HEK293T (cell line): ENCODE measurements around the gene ATG101.

Experiments
- CTCF ChIA-PET: fragments of 350-600 bp; formaldehyde crosslinking; extraction: SDS; loops from one replicate; lab custom pipeline; 2021; ENCODE audit warnings: antibody characterized with exemption, inconsistent platforms; lab: Yijun Ruan, JAX
- POLR2A ChIA-PET: fragments of 350-600 bp; formaldehyde crosslinking; extraction: SDS; loops from one replicate; lab custom pipeline; 2020; ENCODE audit warnings: antibody characterized with exemption, inconsistent platforms; lab: Yijun Ruan, JAX
- DNase-seq: peaks from one replicate; pipeline ENCODE4 v3.0.0; 2012; ENCODE audit warnings: mixed read lengths; ENCODE audit errors: extremely low spot score
- ARNT ChIP-seq: fragments of 450-650 bp; IDR thresholded peaks from 2 replicates; pipeline ENCODE4 v1.6.1; 2017; ENCODE audit warnings: mild to moderate bottlenecking
- BHLHE40 ChIP-seq: fragments of 450-650 bp; IDR thresholded peaks from 2 replicates; pipeline ENCODE4 v1.6.1; 2016; ENCODE audit warnings: mild to moderate bottlenecking, moderate library complexity, borderline replicate concordance
- CTBP1 ChIP-seq: fragments of 450-650 bp; IDR thresholded peaks from 2 replicates; pipeline ENCODE4 v1.6.1; 2016; ENCODE audit warnings: borderline replicate concordance
- ELF4 ChIP-seq: fragments of 450-650 bp; IDR thresholded peaks from 2 replicates; pipeline ENCODE4 v1.6.1; 2017; ENCODE audit warnings: antibody characterized with exemption
- FOXA1 ChIP-seq: fragments of 450-650 bp; IDR thresholded peaks from 2 replicates; pipeline ENCODE4 v1.6.1; 2016; ENCODE audit warnings: mild to moderate bottlenecking
- FOXK2 ChIP-seq: fragments of 450-650 bp; IDR thresholded peaks from 2 replicates; pipeline ENCODE4 v1.6.1; 2016; ENCODE audit warnings: mild to moderate bottlenecking
- FOXM1 ChIP-seq: fragments of 450-650 bp; IDR thresholded peaks from 2 replicates; pipeline ENCODE4 v1.6.1; 2017; ENCODE audit warnings: mild to moderate bottlenecking, borderline replicate concordance
- HDGF ChIP-seq: fragments of 450-650 bp; IDR thresholded peaks from 2 replicates; pipeline ENCODE4 v1.6.1; 2017; ENCODE audit warnings: antibody characterized with exemption, borderline replicate concordance
- L3MBTL2 ChIP-seq: fragments of 450-650 bp; conservative IDR thresholded peaks from 2 replicates; pipeline ENCODE4 v1.6.1; 2016; ENCODE audit warnings: mild to moderate bottlenecking
- LEF1 ChIP-seq: fragments of 450-650 bp; IDR thresholded peaks from 2 replicates; pipeline ENCODE4 v1.6.1; 2017; ENCODE audit warnings: mild to moderate bottlenecking, borderline replicate concordance
- NFRKB ChIP-seq: fragments of 450-650 bp; IDR thresholded peaks from 2 replicates; pipeline ENCODE4 v1.6.1; 2016; ENCODE audit warnings: mild to moderate bottlenecking, moderate library complexity
- SP1 ChIP-seq: fragments of 450-650 bp; IDR thresholded peaks from 2 replicates; pipeline ENCODE4 v1.6.1; 2017
- SUZ12 ChIP-seq: fragments of 450-650 bp; IDR thresholded peaks from 2 replicates; pipeline ENCODE4 v1.6.1; 2016; ENCODE audit warnings: mild to moderate bottlenecking
- TARDBP ChIP-seq: fragments of 450-650 bp; IDR thresholded peaks from 2 replicates; pipeline ENCODE4 v1.6.1; 2016
- ZNF384 ChIP-seq: fragments of 450-650 bp; IDR thresholded peaks from 2 replicates; pipeline ENCODE4 v1.6.1; 2016
- TF ChIP-seq, protein P1 (sequence below): fragments of 450-650 bp; IDR thresholded peaks from 2 replicates; pipeline ENCODE4 v1.6.1; 2016

Gene ATG101

DNA sequence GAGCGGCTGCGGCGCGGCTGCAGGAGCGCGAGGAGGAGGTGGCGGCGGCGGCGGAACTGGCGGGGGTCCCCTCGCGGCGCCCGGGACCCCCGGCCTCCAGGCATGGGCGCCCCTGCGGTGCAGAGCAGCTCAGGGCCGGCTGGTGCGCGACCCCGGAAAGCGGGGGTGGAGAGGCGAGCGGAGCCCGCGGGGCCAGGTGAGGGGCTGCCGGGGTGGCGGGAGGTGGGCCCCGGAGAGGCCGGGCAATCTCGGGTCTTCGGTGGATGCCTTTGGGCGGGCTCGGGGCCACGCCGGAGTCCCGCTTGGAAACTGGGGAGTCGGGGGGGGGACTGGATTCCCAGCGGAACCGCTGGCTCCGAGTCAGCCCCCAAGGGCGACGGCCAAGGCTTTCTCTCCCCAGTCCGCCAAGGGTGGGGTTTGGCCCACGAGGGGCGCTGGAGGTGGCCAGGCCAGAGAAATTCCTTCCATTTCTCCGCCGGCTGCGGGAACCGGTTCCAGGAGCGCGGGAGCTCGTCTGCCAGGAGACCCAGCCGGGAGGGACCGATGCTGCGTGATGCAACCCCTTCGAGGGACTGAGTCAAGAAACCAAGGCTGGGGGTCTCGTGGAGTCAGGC is 32.4 kb upstream of the ATG101 start:
- ChIA-PET POLR2A (interaction anchor here (0.8 to 1.8 kb wide), 5 partner anchors 10 to 33 kb away, joined by 3 to 4 read pairs (median 3); partner anchors contain the start of gene ATG101), CTCF (interaction anchor here (0.9 kb wide), 1 partner anchor 12 kb away, joined by 4 read pairs; no protein-coding TSS in a partner anchor)
- TF ChIP-seq CTBP1, result no peak
- TF ChIP-seq TARDBP, result no peak
- TF ChIP-seq L3MBTL2, result peak; percentile 80
- TF ChIP-seq ZNF384, result no peak
- TF ChIP-seq FOXM1, result no peak
- TF ChIP-seq FOXA1, result no peak
- no peak for TF ChIP-seq ARNT
- no peak for TF ChIP-seq SP1
- peak; percentile 52 for DNase-seq

DNA sequence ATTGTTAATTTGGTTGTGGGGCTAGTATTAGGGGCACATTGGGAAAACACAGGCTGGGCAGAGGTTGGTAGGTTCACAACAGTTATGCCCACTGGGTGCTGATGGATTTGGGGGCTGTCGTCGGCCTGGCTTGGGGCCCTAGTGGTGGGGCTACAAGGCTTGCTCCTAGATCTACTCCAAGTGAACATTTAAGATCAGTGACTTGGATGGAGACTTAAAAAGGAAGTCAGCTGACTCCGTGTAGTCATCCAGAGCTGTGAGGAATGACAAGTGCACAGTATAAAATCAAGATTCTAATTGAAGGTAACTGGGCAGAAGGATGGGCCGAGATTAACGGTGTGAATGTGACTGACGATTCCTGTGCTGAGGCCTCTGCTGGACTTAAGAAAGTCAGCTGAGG is 31.3 kb upstream of the ATG101 start:
- DNase-seq, result no peak
- CTCF ChIA-PET, result interaction anchor here (1.2 to 1.6 kb wide), 2 partner anchors 13 kb away, joined by 5 to 8 read pairs; partner anchors contain the start of gene NR4A1
- no peak for TF ChIP-seq FOXK2
- no peak for TF ChIP-seq FOXM1
- TF ChIP-seq NFRKB, result no peak
- no peak for TF ChIP-seq ZNF384
- no peak for TF ChIP-seq HDGF
- TF ChIP-seq LEF1, result no peak
- TF ChIP-seq BHLHE40, result no peak
- no peak for TF ChIP-seq SP1
- TF ChIP-seq ARNT, result no peak
- TF ChIP-seq CTBP1, result no peak
- no peak for TF ChIP-seq ELF4
- TF ChIP-seq, protein P1, sequence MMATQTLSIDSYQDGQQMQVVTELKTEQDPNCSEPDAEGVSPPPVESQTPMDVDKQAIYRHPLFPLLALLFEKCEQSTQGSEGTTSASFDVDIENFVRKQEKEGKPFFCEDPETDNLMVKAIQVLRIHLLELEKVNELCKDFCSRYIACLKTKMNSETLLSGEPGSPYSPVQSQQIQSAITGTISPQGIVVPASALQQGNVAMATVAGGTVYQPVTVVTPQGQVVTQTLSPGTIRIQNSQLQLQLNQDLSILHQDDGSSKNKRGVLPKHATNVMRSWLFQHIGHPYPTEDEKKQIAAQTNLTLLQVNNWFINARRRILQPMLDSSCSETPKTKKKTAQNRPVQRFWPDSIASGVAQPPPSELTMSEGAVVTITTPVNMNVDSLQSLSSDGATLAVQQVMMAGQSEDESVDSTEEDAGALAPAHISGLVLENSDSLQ, result no peak
- TF ChIP-seq TARDBP, result no peak
- no peak for TF ChIP-seq L3MBTL2
- no peak for TF ChIP-seq FOXA1
- no peak for TF ChIP-seq SUZ12
- POLR2A ChIA-PET, result no interaction called here

DNA sequence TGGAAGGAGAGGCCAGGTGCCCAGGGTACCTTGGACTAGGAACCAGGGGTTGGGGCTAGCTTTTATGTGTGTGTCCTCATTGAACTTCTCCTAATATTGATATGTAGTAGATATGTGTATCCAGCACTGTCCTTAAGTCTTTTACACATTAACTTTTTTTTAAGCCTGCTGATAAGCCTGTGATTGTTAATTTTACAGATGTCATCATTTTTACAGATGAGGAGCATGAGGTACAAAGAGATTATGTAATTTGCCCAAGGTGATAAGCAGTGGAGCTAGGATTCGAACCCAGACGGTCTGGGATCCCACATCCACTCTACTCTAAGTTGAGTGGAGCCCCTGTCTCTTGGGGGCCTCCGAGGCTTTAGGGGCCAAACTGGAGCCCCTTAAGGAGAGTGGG is 28.7 kb upstream of the ATG101 start:
- CTCF ChIA-PET, result no interaction called here
- DNase-seq, result no peak
- no peak for TF ChIP-seq CTBP1
- POLR2A ChIA-PET, result no interaction called here

DNA sequence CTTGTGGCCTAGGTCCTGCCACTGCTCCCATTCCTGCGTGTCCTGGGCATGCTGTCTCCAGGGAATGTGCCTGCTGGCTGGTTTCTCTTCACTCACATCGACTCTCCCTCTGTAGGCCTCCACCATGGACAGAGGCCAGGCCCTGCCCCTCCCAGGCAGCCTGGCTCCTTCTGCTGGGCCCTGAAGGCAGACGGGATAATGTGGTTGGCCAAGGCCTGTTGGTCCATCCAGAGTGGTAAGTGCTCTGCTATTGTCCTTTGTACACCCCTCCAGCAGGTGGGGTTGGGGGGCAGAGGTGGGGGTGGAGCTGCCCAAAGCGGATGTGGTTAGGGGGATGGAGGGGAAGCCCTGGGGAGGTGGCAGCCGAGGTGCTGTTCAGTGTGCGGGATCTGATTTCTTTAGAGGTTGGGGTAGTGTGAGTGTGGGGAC is 28.1 kb upstream of the ATG101 start:
- ChIA-PET CTCF (no interaction called here), POLR2A (no interaction called here)
- no peak for TF ChIP-seq FOXK2
- TF ChIP-seq BHLHE40, result no peak
- TF ChIP-seq NFRKB, result no peak
- TF ChIP-seq SP1, result no peak
- no peak for TF ChIP-seq ARNT
- no peak for TF ChIP-seq HDGF
- TF ChIP-seq ELF4, result no peak
- no peak for TF ChIP-seq TARDBP
- TF ChIP-seq FOXM1, result no peak
- no peak for TF ChIP-seq ZNF384
- TF ChIP-seq SUZ12, result no peak
- TF ChIP-seq, protein P1, result no peak
- TF ChIP-seq CTBP1, result no peak
- no peak for TF ChIP-seq FOXA1
- DNase-seq, result no peak

DNA sequence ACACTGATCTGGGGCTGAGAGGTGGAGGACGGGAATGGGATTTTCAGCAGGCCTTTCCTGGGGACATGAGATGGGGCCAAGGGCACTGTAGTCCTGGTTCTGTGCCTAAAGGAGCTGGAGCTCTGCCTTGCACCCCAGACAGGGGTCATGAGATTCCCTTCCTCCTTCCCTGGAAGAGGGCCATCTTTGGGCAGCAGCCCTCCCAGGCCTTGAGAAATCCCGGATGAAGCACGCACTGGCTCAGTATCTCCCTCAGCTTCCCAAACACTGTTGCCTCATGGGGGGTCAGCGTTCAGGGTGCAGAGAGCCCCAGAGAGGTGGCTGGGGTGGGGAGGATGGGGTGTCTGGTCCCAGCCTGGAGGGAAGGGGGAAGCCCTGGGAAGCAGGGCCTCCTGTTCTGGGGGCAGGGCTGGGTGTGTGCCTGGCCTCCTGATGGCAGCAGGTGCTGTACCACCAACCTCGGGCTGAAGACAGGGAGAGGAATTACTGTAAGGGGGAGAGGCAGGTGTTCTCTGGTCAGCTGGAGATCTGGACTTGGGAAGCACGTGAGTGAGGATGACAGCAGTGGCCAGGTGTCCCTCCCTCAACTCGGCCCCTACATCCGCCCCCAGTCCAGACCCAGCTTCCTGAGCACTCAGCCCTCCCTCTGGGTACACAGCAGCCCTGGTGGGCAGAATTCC is 26.9 kb upstream of the ATG101 start:
- TF ChIP-seq ELF4 (no peak), FOXM1 (no peak), HDGF (no peak), SP1 (no peak), NFRKB (no peak), TARDBP (no peak), ARNT (no peak), CTBP1 (no peak), ZNF384 (no peak), L3MBTL2 (no peak), LEF1 (no peak), FOXA1 (no peak), SUZ12 (no peak), FOXK2 (no peak), BHLHE40 (no peak)
- TF ChIP-seq, protein P1, result no peak
- DNase-seq, result no peak
- CTCF ChIA-PET, result no interaction called here
- POLR2A ChIA-PET, result no interaction called here
